DND-41 (cell line): ENCODE results near the gene GPT2.

Experiments used
- ATAC-seq: fragments of 200-7000 bp; cut with Tn5 transposase; 3 replicates; pipeline ENCODE4 v1.9.1; 2021; ENCODE audit warnings: low read depth; ENCODE audit not compliant: insufficient read depth
- DNase-seq: peaks from one replicate; pipeline ENCODE4 v3.0.0-alpha.2; 2020
- H2AFZ ChIP-seq: 2 replicates; pipeline ENCODE4 v1.6.0; 2012; ENCODE audit warnings: low read depth, low read length
- H3K27ac ChIP-seq: 2 replicates; pipeline ENCODE4 v1.5.1; 2012; ENCODE audit warnings: low read length, inconsistent platforms
- H3K27me3 ChIP-seq: fragments of 200-600 bp; sonication (generic); 2 replicates; pipeline ENCODE4 v1.6.0; 2012; ENCODE audit warnings: low read length, mild to moderate bottlenecking, inconsistent platforms; ENCODE audit not compliant: insufficient read depth, poor library complexity
- H3K36me3 ChIP-seq: 2 replicates; pipeline ENCODE4 v1.5.1; 2012; ENCODE audit warnings: low read length, inconsistent platforms; ENCODE audit not compliant: insufficient read depth
- H3K4me1 ChIP-seq: 2 replicates; pipeline ENCODE4 v1.5.1; 2012; ENCODE audit warnings: mild to moderate bottlenecking, low read length; ENCODE audit not compliant: insufficient read depth
- H3K4me2 ChIP-seq: 2 replicates; pipeline ENCODE4 v1.6.0; 2012; ENCODE audit warnings: mild to moderate bottlenecking, moderate library complexity, low read length, inconsistent platforms; ENCODE audit not compliant: insufficient read depth
- H3K4me3 ChIP-seq, 2 experiments: fragments of 200-600 bp in 1 of 2; shearing (Covaris generic) in 1 of 2; 2 replicates each; pipeline ENCODE4 v1.5.1; 2012 to 2016; ENCODE audit warnings: inconsistent platforms in 2 of 2, low read length in 2 of 2, mild to moderate bottlenecking in 2 of 2, low read depth in 1 of 2, moderate library complexity in 1 of 2
- H3K79me2 ChIP-seq: 2 replicates; pipeline ENCODE4 v1.6.0; 2012; ENCODE audit warnings: low read length, inconsistent platforms; ENCODE audit not compliant: insufficient read depth
- H3K9ac ChIP-seq: 2 replicates; pipeline ENCODE4 v1.6.0; 2012; ENCODE audit warnings: low read depth, mild to moderate bottlenecking, inconsistent platforms, low read length, moderate library complexity
- H3K9me3 ChIP-seq: 2 replicates; pipeline ENCODE4 v1.5.1; 2012; ENCODE audit warnings: low read length, moderate library complexity, mild to moderate bottlenecking, inconsistent platforms; ENCODE audit not compliant: insufficient read depth, severe bottlenecking
- H4K20me1 ChIP-seq: 2 replicates; pipeline ENCODE4 v1.6.0; 2012; ENCODE audit warnings: low read length; ENCODE audit not compliant: insufficient read depth
- EZH2 ChIP-seq: IDR thresholded peaks from 3 replicates; pipeline ENCODE4 v1.6.1; 2012; ENCODE audit warnings: borderline replicate concordance, low read depth, mild to moderate bottlenecking, moderate library complexity, low read length, inconsistent platforms; ENCODE audit not compliant: severe bottlenecking
- TF ChIP-seq, protein P1 (sequence below): IDR thresholded peaks from 2 replicates; pipeline ENCODE4 v1.5.1; 2012; ENCODE audit warnings: borderline replicate concordance, low read length, moderate library complexity, mild to moderate bottlenecking; ENCODE audit not compliant: poor library complexity, severe bottlenecking; ENCODE audit errors: extremely low read depth

Gene GPT2

DNA sequence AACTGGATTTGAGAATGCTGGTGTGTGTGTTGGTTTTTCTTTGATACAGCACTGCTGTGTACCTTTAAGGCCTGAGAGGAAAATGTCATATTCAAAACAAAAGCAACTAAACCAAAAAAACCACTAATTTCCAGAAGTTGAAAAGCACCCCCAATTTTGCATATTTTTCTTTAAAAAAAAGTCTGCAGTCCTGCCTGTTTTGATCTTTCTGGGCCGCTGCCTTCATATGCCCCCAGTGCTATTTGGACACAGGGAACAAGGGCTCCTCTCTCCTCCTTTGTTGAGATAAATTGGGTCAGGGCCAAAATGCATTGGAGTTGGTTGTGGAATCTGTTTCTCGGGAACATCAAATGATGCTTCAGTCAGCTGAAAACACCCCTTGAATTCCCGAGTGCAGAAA, 26.9 kb downstream of the GPT2 start:
- Histone ChIP-seq H3K27me3 (no peaks in the 10 kb centered on the region), H3K4me1 (no peaks in the 10 kb centered on the region), H3K9ac (no peak overlapping the region), H3K4me2 (no peak overlapping the region), H2AFZ (no peak overlapping the region), H3K9me3 (no peaks in the 10 kb centered on the region), H3K36me3 (no peaks in the 10 kb centered on the region), H3K27ac (no peak overlapping the region), H4K20me1 (no peaks in the 10 kb centered on the region), H3K79me2 (no peaks in the 10 kb centered on the region), H3K4me3 (no peak overlapping the region)
- DNase-seq (no peak), ATAC-seq (no peak)
- TF ChIP-seq, protein P1, sequence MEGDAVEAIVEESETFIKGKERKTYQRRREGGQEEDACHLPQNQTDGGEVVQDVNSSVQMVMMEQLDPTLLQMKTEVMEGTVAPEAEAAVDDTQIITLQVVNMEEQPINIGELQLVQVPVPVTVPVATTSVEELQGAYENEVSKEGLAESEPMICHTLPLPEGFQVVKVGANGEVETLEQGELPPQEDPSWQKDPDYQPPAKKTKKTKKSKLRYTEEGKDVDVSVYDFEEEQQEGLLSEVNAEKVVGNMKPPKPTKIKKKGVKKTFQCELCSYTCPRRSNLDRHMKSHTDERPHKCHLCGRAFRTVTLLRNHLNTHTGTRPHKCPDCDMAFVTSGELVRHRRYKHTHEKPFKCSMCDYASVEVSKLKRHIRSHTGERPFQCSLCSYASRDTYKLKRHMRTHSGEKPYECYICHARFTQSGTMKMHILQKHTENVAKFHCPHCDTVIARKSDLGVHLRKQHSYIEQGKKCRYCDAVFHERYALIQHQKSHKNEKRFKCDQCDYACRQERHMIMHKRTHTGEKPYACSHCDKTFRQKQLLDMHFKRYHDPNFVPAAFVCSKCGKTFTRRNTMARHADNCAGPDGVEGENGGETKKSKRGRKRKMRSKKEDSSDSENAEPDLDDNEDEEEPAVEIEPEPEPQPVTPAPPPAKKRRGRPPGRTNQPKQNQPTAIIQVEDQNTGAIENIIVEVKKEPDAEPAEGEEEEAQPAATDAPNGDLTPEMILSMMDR, result no peak

DNA sequence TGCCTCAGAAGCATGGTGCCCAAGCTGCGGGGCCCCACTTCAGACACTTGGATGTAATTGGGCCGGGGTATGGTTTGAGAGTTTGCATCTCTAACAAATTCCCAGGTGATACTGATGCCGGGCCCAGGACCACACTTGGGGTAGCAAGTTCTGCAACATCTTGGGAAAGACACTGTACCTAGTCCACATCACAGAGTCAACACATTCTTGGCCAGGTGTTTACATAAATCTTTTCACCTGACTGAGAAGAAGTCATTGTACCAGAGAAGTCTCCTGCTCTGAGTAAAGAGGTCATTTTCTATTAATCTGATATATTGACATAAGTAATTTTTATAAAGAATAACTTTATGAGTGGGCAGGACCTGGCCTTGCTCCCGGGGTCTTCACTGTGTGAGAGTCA, 27.5 kb downstream of the GPT2 start:
- no peak overlapping the region for H3K27ac ChIP-seq
- no peaks in the 10 kb centered on the region for H3K4me1 ChIP-seq
- ATAC-seq, result no peak
- no peaks in the 10 kb centered on the region for H3K27me3 ChIP-seq
- H3K4me2 ChIP-seq, result no peak overlapping the region
- no peaks in the 10 kb centered on the region for H3K79me2 ChIP-seq
- H3K9me3 ChIP-seq, result no peaks in the 10 kb centered on the region
- no peak for TF ChIP-seq EZH2
- TF ChIP-seq, protein P1, result no peak
- H3K4me3 ChIP-seq, result no peak overlapping the region
- no peak overlapping the region for H2AFZ ChIP-seq
- no peak overlapping the region for H3K9ac ChIP-seq
- H4K20me1 ChIP-seq, result no peaks in the 10 kb centered on the region
- DNase-seq, result no peak
- no peaks in the 10 kb centered on the region for H3K36me3 ChIP-seq

DNA sequence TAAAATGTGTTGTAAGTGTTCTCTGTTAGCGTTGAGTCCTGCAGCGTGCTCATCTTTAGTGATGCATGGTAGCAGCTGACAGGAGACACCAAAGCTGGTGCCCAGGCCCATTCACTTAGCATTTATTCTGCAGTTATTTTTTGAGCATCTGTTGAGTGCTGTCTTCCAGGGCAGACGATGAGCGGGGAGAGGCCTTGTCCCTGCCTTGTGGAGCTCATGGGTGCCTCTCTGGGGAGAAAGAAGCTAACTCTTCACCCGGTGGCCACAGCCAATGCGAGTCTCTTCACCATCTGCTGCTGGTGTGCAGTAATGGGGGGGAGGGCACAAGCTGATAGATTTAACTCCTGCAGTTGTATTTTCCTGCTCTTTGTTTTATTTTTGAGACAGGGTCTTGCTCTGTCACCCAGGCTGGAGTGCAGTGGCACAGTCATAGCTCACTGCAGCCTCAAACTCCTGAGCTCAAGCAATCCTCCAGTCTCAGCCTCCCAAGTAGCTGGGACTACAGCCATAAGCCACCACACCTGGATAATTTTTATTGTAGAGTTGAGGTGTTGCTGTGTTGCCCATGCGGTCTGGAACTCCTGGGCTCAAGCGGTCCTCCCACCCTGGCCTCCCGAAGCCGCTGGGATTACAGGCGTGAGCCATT, 30.5 kb downstream of the GPT2 start:
- no peaks in the 10 kb centered on the region for H3K9me3 ChIP-seq
- ATAC-seq (no peak), DNase-seq (no peak)
- no peaks in the 10 kb centered on the region for H3K79me2 ChIP-seq
- H3K27me3 ChIP-seq, result no peaks in the 10 kb centered on the region
- no peak overlapping the region for H2AFZ ChIP-seq
- no peak overlapping the region for H3K4me3 ChIP-seq
- H3K4me1 ChIP-seq, result no peaks in the 10 kb centered on the region
- TF ChIP-seq, protein P1, result no peak
- no peak for TF ChIP-seq EZH2
- no peak overlapping the region for H3K27ac ChIP-seq
- H3K9ac ChIP-seq, result no peak overlapping the region
- no peaks in the 10 kb centered on the region for H4K20me1 ChIP-seq
- H3K4me2 ChIP-seq, result no peak overlapping the region
- no peaks in the 10 kb centered on the region for H3K36me3 ChIP-seq
